Bone marrow (tissue), 2 donors: ENCODE data around the gene FOSL2.
A peak's percentile ranks its signal among the peaks of the same experiment; 100 is the strongest.

Source experiments
- DNase-seq, 2 donors: peaks; one replicate each; lab custom pipeline; 2025; lab: John Stamatoyannopoulos, UW

The FOSL2 gene

GRCh38 chr2:28375236-28375635 lies 17.4 kb upstream of the FOSL2 start:
- no peak for DNase-seq

- DNase-seq, result no peak
These were observed 16.7 kb upstream of the FOSL2 start for GRCh38 chr2:28375742-28376631.

- no peak for DNase-seq
These were observed 15.4 kb upstream of the FOSL2 start for GRCh38 chr2:28377195-28377816.

GRCh38 chr2:28377984-28378678 lies 14.5 kb upstream of the FOSL2 start:
- peak in 1 of 2 donors; percentile 40 for DNase-seq

- DNase-seq, result peak in 1 of 2 donors; percentile 57
These were observed 13.7 kb upstream of the FOSL2 start for GRCh38 chr2:28378679-28379584.

- DNase-seq, result no peak
These were observed 12.4 kb upstream of the FOSL2 start for GRCh38 chr2:28380219-28380618.

GRCh38 chr2:28381225-28382180 lies 11.2 kb upstream of the FOSL2 start:
- no peak for DNase-seq

- no peak for DNase-seq
These were observed 9.9 kb upstream of the FOSL2 start for GRCh38 chr2:28382755-28383154.

GRCh38 chr2:28387082-28387960 lies 5.3 kb upstream of the FOSL2 start:
- DNase-seq, result no peak

GRCh38 chr2:28389399-28390240 lies 3.0 kb upstream of the FOSL2 start:
- DNase-seq, result no peak

GRCh38 chr2:28390241-28390745 lies 2.4 kb upstream of the FOSL2 start:
- DNase-seq, result peak; percentile 56 to 87

GRCh38 chr2:28390746-28391563 lies 1.7 kb upstream of the FOSL2 start:
- peak in 1 of 2 donors; percentile 87 for DNase-seq

GRCh38 chr2:28391564-28392296 lies 928 bp upstream of the FOSL2 start:
- DNase-seq, result peak; percentile 78 to 79

GRCh38 chr2:28393114-28393836 lies 617 bp downstream of the FOSL2 start:
- peak in 1 of 2 donors; percentile 64 for DNase-seq

- DNase-seq, result no peak
These were observed 1.7 kb downstream of the FOSL2 start for GRCh38 chr2:28394331-28394877.

GRCh38 chr2:28394997-28395333 lies 2.3 kb downstream of the FOSL2 start:
- DNase-seq, result no peak
